HCT116 (cell line): ENCODE data around the gene NDST3.

Experiments
- CTCF ChIP-seq, 3 experiments: fragments of 200-600 bp in 1 of 3; sonication (generic) in 1 of 3; IDR thresholded peaks in 2 of 3; conservative IDR thresholded peaks in 1 of 3; 2 replicates each; pipeline ENCODE4 v1.5.1; 2012 to 2017; ENCODE audit warnings: low read depth in 2 of 3, low read length in 2 of 3, antibody characterized with exemption in 1 of 3, borderline replicate concordance in 1 of 3, control low read depth in 1 of 3, mild to moderate bottlenecking in 1 of 3, mixed read lengths in 1 of 3, mixed run types in 1 of 3, moderate library complexity in 1 of 3; ENCODE audit not compliant: insufficient read depth in 1 of 3
- EGR1 ChIP-seq: IDR thresholded peaks from 2 replicates; pipeline ENCODE4 v1.6.1; 2012; ENCODE audit warnings: low read depth
- ELF1 ChIP-seq: IDR thresholded peaks from 2 replicates; pipeline ENCODE4 v1.6.1; 2012; ENCODE audit warnings: low read depth, borderline replicate concordance
- EZH2 ChIP-seq: fragments of 200-600 bp; sonication (generic); IDR thresholded peaks from 2 replicates; pipeline ENCODE4 v1.6.1; 2017; ENCODE audit warnings: antibody characterized with exemption, mixed run types
- FOSL1 ChIP-seq: IDR thresholded peaks from 2 replicates; pipeline ENCODE4 v1.6.1; 2012; ENCODE audit warnings: low read depth
- MAX ChIP-seq: IDR thresholded peaks from 2 replicates; pipeline ENCODE4 v1.6.1; 2012
- POLR2A ChIP-seq: IDR thresholded peaks from 2 replicates; pipeline ENCODE4 v1.7.0; 2011; ENCODE audit warnings: borderline replicate concordance; ENCODE audit not compliant: insufficient read depth, insufficient read length; ENCODE audit errors: extremely low read depth
- RAD21 ChIP-seq: IDR thresholded peaks from 2 replicates; pipeline ENCODE4 v1.6.1; 2012; ENCODE audit warnings: low read depth, mild to moderate bottlenecking
- REST ChIP-seq: IDR thresholded peaks from 2 replicates; pipeline ENCODE4 v1.6.1; 2012; ENCODE audit warnings: low read depth
- SP1 ChIP-seq: IDR thresholded peaks from 2 replicates; pipeline ENCODE4 v1.6.1; 2012; ENCODE audit warnings: low read depth
- TCF7L2 ChIP-seq: IDR thresholded peaks from 2 replicates; pipeline ENCODE4 v1.7.0; 2011; ENCODE audit warnings: borderline replicate concordance, inconsistent platforms; ENCODE audit not compliant: insufficient read depth, insufficient read length; ENCODE audit errors: extremely low read depth
- YY1 ChIP-seq: IDR thresholded peaks from 2 replicates; pipeline ENCODE4 v1.6.1; 2011; ENCODE audit warnings: low read length, low read depth, moderate library complexity, mild to moderate bottlenecking; ENCODE audit not compliant: insufficient replicate concordance; ENCODE audit errors: extremely low read depth

- TF ChIP-seq POLR2A (no peak), YY1 (no peak), EGR1 (no peak), MAX (no peak), CTCF (IDR thresholded peaks at IDR 0.05 in 2 of 3, conservative IDR thresholded peaks at IDR 0.05 in 1 of 3; ENCODE audit: borderline replicate concordance in 1 of 3, insufficient read depth in 1 of 3, low read depth in 2 of 3, low read length in 2 of 3) (no peak), RAD21 (no peak), FOSL1 (no peak), REST (no peak), ELF1 (no peak), EZH2 (no peak), TCF7L2 (no peak), SP1 (no peak)
These were observed 90.7 kb downstream of the NDST3 start for GRCh38 chr4:118124997-118125396.
